Embryonic facial prominence (tissue), 1 donor: ENCODE data around the gene PON1.
A peak's percentile ranks its signal among the peaks of the same experiment; 100 is the strongest.

ENCODE experiments used
- DNase-seq: peaks from one replicate; pipeline ENCODE4 v3.0.0-alpha.2; 2016; ENCODE audit errors: extremely low spot score

The PON1 gene

GRCh38 chr7:95253986-95254385 is 70.3 kb downstream of the PON1 start:
- no peak for DNase-seq

DNA sequence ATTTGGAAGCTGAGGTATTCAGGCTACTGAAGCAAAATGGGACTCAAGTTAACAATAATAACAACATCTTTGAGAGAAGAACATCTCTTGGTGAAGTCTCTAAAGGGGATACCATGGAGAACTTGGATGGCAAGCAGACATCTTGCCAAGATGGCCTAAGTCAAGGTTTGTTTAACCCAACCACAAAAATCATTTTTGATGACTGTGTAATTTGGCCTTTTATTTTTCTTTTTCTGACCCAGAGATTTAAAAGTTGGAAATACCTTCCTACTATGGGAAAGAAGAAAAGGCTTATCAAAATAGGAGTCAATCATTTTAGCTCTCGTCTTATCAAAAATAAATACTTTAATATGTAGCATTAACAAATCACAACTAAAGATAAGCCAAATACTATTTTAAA is 72.4 kb downstream of the PON1 start:
- no peak for DNase-seq

DNA sequence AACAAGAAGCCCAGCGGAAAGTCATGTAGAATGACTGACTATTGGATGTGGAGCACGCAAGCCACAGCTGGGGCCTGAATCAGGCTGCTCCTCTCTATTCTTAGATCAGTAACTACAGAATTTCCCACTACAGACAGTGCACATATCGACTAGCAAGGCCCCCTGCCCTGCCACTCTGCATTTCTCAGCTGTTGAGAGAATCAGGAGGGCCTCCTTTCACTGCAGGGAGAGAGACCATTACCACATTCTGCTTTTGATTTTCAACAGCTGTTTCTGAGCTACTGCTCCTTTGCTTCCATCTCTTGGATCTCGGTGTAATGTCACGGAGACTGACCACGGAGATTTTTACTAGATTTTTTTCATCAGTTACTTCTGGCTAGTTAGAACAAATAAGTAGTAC is 73.8 kb downstream of the PON1 start:
- peak; percentile 21 for DNase-seq
